Measurements from ENCODE around the gene RSF1. TPM values are rescaled to one million over a fixed set of nuclear protein-coding genes. Genes with fewer than 3 reads are reported as not detected.

Gene RSF1
- total RNA-seq, 1 experiment from 2014 or later, result 43.1 TPM

DNA sequence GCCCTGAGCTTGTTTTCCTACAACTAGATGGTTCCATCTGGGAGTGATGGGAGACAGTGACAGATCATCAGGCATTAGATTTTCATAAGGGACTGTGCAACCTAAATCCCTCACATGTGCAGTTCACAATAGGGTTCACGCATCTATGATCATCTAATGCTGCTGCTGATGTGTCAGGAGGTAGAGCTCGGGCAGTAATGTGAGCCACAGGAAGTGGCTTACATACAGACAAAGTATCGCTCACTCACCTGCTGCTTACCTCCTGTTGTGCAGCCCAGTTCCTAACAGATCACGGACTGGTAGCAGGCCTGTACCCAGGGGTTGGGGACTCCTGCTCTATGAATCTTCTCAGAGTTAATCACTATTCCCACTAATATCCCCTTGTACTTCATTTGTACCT, 12.8 kb upstream of the RSF1 start:
- Histone ChIP-seq H3K9ac (ENCODE audit: low read length) (no peak overlapping the region), H3K36me3 (ENCODE audit: control insufficient read depth in 1 of 2, insufficient read depth in 2 of 2, low read length in 2 of 2) (no peaks in the 10 kb centered on the region), H3K9me3 (ENCODE audit: control insufficient read depth in 1 of 2, insufficient read depth in 1 of 2, low read depth in 1 of 2, low read length in 2 of 2) (peaks cover 0 to 3% of the 10 kb centered on the region in 2 experiments; a peak in 1 of 4 replicates), H4K20me1 (ENCODE audit: insufficient read depth) (no peaks in the 10 kb centered on the region), H2AFZ (ENCODE audit: low read depth, low read length, poor library complexity, severe bottlenecking) (no peak overlapping the region), H3K27me3 (ENCODE audit: insufficient read depth, low read length) (no peaks in the 10 kb centered on the region), H3K79me2 (ENCODE audit: insufficient read depth, low read length) (no peaks in the 10 kb centered on the region), H3K4me1 (ENCODE audit: control insufficient read depth in 1 of 2, insufficient read depth in 2 of 2, low read length in 2 of 2) (no peaks in the 10 kb centered on the region), H3K4me2 (ENCODE audit: low read length) (no peak overlapping the region), H3K4me3 (replicated peaks in 1 of 2; ENCODE audit: low read depth in 1 of 2, low read length in 2 of 2) (no peak overlapping the region), H3K9me2 (ENCODE audit: insufficient read depth) (no peaks in the 10 kb centered on the region), H3K27ac (ENCODE audit: low read depth, low read length) (no peak overlapping the region)
- intact Hi-C loops (cut with micrococcal nuclease), result no loop called here
- ChIA-PET POLR2A (no interaction called here), CTCF (no interaction called here), RAD21 (ENCODE audit: low non-redundant PET in 1 of 2, low total read pairs in 2 of 2, uncharacterized antibody in 2 of 2, unreplicated experiment in 2 of 2) (no interaction called here)
- ATAC-seq (no peak), DNase-seq (ENCODE audit: low read depth, low spot score) (no peak)
- no TSS peak for BruUV-seq (replicated peaks)
- TF ChIP-seq, protein P1, sequence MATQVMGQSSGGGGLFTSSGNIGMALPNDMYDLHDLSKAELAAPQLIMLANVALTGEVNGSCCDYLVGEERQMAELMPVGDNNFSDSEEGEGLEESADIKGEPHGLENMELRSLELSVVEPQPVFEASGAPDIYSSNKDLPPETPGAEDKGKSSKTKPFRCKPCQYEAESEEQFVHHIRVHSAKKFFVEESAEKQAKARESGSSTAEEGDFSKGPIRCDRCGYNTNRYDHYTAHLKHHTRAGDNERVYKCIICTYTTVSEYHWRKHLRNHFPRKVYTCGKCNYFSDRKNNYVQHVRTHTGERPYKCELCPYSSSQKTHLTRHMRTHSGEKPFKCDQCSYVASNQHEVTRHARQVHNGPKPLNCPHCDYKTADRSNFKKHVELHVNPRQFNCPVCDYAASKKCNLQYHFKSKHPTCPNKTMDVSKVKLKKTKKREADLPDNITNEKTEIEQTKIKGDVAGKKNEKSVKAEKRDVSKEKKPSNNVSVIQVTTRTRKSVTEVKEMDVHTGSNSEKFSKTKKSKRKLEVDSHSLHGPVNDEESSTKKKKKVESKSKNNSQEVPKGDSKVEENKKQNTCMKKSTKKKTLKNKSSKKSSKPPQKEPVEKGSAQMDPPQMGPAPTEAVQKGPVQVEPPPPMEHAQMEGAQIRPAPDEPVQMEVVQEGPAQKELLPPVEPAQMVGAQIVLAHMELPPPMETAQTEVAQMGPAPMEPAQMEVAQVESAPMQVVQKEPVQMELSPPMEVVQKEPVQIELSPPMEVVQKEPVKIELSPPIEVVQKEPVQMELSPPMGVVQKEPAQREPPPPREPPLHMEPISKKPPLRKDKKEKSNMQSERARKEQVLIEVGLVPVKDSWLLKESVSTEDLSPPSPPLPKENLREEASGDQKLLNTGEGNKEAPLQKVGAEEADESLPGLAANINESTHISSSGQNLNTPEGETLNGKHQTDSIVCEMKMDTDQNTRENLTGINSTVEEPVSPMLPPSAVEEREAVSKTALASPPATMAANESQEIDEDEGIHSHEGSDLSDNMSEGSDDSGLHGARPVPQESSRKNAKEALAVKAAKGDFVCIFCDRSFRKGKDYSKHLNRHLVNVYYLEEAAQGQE (IDR thresholded peaks at IDR 0.05; ENCODE audit: low read depth), result no peak
- TF ChIP-seq SRF (IDR thresholded peaks at IDR 0.05; ENCODE audit: low read depth), result no peak
- no peak for TF ChIP-seq SP1 (IDR thresholded peaks at IDR 0.05; ENCODE audit: low read depth)
- TF ChIP-seq POLR2AphosphoS5 (IDR thresholded peaks at IDR 0.05; ENCODE audit: low read depth, low read length), result no peak
- TF ChIP-seq, protein P2, sequence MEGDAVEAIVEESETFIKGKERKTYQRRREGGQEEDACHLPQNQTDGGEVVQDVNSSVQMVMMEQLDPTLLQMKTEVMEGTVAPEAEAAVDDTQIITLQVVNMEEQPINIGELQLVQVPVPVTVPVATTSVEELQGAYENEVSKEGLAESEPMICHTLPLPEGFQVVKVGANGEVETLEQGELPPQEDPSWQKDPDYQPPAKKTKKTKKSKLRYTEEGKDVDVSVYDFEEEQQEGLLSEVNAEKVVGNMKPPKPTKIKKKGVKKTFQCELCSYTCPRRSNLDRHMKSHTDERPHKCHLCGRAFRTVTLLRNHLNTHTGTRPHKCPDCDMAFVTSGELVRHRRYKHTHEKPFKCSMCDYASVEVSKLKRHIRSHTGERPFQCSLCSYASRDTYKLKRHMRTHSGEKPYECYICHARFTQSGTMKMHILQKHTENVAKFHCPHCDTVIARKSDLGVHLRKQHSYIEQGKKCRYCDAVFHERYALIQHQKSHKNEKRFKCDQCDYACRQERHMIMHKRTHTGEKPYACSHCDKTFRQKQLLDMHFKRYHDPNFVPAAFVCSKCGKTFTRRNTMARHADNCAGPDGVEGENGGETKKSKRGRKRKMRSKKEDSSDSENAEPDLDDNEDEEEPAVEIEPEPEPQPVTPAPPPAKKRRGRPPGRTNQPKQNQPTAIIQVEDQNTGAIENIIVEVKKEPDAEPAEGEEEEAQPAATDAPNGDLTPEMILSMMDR (IDR thresholded peaks at IDR 0.05 in 2 of 3, conservative IDR thresholded peaks at IDR 0.05 in 1 of 3; ENCODE audit: borderline replicate concordance in 1 of 3, insufficient read depth in 1 of 3, low read depth in 2 of 3, low read length in 2 of 3), result no peak
- no peak for TF ChIP-seq RAD21 (IDR thresholded peaks at IDR 0.05; ENCODE audit: low read depth)
- no peak for TF ChIP-seq ZFX (IDR thresholded peaks at IDR 0.05)
- TF ChIP-seq SIN3A (IDR thresholded peaks at IDR 0.05; ENCODE audit: low read depth), result no peak
- no peak for TF ChIP-seq JUND (IDR thresholded peaks at IDR 0.05)
- TF ChIP-seq, protein P3, sequence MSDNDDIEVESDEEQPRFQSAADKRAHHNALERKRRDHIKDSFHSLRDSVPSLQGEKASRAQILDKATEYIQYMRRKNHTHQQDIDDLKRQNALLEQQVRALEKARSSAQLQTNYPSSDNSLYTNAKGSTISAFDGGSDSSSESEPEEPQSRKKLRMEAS (IDR thresholded peaks at IDR 0.05), result no peak
- TF ChIP-seq EZH2 (IDR thresholded peaks at IDR 0.05), result no peak
- no peak for TF ChIP-seq TCF7L2 (IDR thresholded peaks at IDR 0.05; ENCODE audit: borderline replicate concordance, extremely low read depth, insufficient read depth, insufficient read length)
- no peak for TF ChIP-seq ELF1 (IDR thresholded peaks at IDR 0.05; ENCODE audit: borderline replicate concordance, low read depth)
- TF ChIP-seq, protein P4, sequence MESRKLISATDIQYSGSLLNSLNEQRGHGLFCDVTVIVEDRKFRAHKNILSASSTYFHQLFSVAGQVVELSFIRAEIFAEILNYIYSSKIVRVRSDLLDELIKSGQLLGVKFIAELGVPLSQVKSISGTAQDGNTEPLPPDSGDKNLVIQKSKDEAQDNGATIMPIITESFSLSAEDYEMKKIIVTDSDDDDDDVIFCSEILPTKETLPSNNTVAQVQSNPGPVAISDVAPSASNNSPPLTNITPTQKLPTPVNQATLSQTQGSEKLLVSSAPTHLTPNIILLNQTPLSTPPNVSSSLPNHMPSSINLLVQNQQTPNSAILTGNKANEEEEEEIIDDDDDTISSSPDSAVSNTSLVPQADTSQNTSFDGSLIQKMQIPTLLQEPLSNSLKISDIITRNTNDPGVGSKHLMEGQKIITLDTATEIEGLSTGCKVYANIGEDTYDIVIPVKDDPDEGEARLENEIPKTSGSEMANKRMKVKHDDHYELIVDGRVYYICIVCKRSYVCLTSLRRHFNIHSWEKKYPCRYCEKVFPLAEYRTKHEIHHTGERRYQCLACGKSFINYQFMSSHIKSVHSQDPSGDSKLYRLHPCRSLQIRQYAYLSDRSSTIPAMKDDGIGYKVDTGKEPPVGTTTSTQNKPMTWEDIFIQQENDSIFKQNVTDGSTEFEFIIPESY (IDR thresholded peaks at IDR 0.05; ENCODE audit: extremely low read depth, insufficient replicate concordance, low read length), result no peak
- no peak for TF ChIP-seq ZNF274 (IDR thresholded peaks at IDR 0.05; ENCODE audit: low read depth, low read length)
- TF ChIP-seq FOSL1 (IDR thresholded peaks at IDR 0.05; ENCODE audit: low read depth), result no peak

All from HCT116 (cell line).